GM19468 (cell line): ENCODE data around the gene CYSTM1.

ENCODE experiments used
- ATAC-seq: cut with Tn5 transposase; IDR thresholded peaks from one replicate; pipeline ENCODE4 v1.9.1; 2021; ENCODE audit warnings: mild to moderate bottlenecking, moderate library complexity, moderate number of reproducible peaks; ENCODE audit not compliant: unreplicated experiment; ENCODE audit errors: extremely low read depth

Gene CYSTM1

DNA sequence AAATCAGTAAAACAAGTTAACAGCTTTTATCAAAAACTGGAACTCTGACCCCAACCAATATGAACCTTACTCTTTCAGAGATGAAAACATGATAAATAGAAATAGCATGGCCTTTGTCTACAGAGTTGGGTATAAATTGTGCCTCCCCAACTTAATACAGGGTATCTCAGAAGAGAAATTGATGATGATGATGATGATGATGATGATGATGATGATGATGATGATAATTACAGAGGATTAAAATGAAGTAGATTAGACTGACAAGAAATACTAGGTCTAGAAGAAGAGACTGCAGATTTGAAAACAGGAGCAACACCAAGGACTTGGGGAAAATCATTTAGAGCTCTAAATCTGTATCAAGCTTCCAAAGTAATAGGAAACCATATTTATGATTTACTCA lies 100.8 kb downstream of the CYSTM1 start:
- no peak for ATAC-seq

DNA sequence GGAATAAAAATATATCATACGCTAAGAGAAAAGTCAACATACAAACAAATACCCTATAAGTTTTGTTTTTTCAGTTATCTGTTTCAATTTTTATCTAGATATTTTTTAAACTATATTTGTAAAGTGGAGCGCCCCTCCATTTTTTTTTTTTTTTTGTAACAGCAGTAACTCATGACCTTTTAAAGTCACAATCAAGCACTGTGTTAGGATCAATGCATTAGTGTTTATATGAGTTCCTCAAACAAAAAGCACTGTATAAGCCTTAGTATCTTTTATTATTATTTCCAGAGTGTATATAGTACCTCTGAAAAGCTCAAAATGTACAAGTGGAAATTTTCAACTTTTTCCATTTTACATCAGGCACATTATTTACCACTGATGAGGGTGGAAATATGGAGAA lies 107.3 kb downstream of the CYSTM1 start:
- no peak for ATAC-seq

DNA sequence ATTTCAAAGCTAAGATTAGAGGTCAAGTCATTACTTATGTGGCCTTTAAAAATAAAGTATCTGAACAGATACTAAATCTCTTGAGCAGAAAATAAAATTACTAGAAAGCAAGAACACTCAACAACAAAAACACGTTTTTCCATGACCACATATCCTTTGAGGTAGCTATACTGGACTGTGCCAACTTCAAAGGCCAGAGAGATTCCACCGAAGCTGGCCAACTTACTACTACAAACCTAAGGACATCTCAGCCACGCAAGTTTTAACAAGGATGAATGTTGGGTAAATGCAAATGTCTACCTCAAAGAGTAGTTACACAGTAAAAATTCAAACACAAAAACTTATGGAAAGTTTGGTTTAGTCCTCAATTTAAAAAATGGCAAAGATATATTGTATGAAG lies 109.0 kb downstream of the CYSTM1 start:
- no peak for ATAC-seq

DNA sequence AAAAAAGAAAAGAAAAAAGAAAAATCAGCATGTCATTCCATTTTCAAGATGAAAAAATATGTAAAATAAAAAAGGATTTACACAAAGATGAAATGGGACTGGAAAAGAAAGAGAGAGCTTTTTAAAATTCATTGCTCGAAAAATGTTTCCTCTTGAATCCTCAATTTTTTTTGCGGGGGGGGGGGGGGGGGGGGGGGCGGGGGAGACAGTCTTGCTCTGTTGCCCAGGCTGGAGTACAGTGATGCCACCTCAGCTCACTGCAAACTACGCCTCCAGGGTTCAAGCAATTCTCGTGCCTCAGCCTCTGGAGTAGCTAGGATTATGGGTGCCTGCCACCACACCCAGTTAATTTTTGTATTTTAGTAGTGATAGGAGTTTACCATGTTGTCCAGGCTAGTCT lies 111.4 kb downstream of the CYSTM1 start:
- ATAC-seq = no peak

DNA sequence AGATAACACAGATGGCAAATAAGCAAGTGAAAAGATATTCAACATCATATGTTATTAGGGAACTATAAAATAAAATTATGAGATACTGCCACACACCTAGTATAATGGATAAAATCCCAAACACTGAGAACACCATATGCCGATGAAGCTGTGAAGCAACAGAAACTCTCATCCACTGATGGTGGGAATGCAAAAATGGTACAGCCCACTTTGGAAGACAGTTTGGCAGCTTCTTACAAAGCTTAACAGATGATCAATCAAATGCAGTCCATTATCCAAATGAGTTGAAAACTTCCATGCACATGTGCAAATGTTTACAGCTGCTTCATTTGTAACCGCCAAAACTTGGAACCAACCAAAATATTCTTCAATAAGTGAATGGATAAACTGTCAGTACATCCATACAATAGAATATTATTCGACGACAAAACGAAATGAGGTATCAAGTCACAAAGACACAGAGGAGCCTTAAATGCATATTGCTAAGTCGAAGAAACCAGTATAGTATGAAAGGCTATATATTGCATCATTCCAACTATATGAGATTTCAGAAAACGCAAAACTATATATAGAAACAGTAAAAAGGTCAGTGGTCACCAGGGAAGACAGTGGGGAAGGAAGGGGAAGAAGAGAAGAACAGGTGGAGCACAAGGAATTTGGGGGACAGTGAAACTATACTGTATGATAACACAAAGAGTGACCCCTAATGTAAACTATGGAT lies 113.0 kb downstream of the CYSTM1 start:
- ATAC-seq = no peak

DNA sequence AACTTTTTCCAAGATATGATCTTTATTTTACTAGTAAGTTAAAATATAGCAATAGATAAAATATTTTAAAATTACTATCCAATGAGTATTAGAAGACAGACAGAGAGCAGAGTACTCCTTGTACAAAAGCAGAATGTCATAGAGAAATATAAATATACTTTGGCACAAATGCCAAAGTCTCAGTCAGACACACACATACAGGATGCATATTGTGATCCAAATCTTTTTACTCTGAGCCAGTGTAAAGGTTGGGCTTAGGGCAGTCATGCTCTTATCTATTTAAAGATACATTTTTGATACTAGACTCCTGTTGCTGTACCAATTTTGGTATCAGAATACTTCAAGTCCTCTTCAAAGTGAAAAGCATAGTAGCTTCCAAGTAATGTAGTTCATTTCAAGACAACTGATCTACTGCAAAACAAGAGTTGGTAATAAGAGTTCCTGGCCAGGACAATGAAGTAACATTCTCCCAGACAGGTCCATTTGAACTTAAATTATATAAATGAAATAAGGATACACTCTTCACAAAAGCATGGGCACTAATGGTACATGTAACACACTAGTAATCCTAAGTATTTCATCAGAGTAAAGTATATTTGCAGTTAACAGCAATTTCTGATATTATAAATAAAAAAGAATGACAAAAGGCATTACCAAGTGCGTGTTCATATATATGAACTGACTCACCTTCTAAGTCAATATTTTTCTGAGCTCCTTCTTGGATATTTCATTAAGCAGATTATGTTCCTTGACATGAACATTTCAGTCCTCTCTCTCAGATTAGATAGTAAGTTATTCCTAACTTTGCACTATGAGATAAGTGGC lies 117.4 kb downstream of the CYSTM1 start:
- no peak for ATAC-seq
